Measurements from ENCODE around the gene SLFN5.
"Not testable (repeated sequence)": the region's sequence is repeated elsewhere in the genome, so short reads cannot be mapped to it uniquely, and the experiment has no call there.

Gene SLFN5

DNA sequence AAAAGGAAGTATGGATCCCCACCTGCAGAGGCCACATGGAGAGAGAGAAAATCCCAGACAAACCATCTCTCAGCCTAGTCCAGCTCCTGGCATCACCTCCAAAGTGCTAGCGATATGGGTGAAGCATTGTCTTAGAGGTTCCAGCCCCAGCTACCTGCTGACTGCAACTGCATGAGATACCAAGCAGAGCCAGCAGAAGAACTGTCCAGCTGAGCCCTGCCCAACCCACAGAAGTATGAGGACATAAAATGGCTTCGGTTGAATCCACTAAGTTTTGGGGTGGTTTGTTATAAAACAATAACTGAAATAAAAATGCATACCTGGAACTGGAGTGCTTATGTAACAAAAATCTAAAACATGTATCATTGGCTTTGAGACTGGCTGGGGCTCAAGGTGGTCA, 20.4 kb upstream of the SLFN5 start:
- peaks cover 5% of the 10 kb centered on the region for H3K9me3 ChIP-seq (ENCODE audit: control insufficient read depth, low read length)

DNA sequence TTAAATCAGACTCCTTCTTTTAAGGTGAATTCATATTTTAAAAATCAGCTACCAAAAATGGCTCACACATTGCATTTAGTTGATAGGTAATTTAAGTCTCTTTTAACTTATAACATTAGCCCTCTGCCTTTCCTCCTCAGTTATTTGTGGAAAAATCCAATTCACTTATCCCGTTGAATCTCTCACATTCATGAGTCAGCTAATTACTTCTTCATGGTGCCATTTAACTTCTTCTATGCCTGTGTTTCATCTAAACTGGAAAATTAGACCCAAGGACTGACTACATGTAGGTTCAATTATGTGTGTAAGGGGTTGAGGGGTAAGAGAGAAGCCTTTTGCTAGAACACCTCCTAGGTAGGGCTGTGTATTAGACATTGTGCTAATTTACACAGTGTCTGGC, 18.4 kb upstream of the SLFN5 start:
- Histone ChIP-seq H3K9me3 (ENCODE audit: control insufficient read depth, low read length) (peaks cover 5% of the 10 kb centered on the region), H3K4me3 (ENCODE audit: low read length) (no peak overlapping the region), H3K9ac (ENCODE audit: low read length) (no peak overlapping the region), H3K36me3 (ENCODE audit: control insufficient read depth, insufficient read depth, low read length, severe bottlenecking) (no peaks in the 10 kb centered on the region), H3K4me1 (ENCODE audit: control insufficient read depth, insufficient read depth, low read length) (no peaks in the 10 kb centered on the region), H3K27me3 (replicated peaks; ENCODE audit: control insufficient read depth, insufficient read depth, low read length) (no peaks in the 10 kb centered on the region)
- no peak for DNase-seq (ENCODE audit: low read depth)

More for the DNA sequence above, 20.4 kb upstream of the SLFN5 start:
- H3K4me3 ChIP-seq (ENCODE audit: low read length): no peak overlapping the region
- no peaks in the 10 kb centered on the region for H3K4me1 ChIP-seq (ENCODE audit: control insufficient read depth, insufficient read depth, low read length)
- no peak overlapping the region for H3K9ac ChIP-seq (ENCODE audit: low read length)
- H3K27me3 ChIP-seq (replicated peaks; ENCODE audit: control insufficient read depth, insufficient read depth, low read length): no peaks in the 10 kb centered on the region
- DNase-seq (ENCODE audit: low read depth): no peak
- H3K36me3 ChIP-seq (ENCODE audit: control insufficient read depth, insufficient read depth, low read length, severe bottlenecking): no peaks in the 10 kb centered on the region

DNA sequence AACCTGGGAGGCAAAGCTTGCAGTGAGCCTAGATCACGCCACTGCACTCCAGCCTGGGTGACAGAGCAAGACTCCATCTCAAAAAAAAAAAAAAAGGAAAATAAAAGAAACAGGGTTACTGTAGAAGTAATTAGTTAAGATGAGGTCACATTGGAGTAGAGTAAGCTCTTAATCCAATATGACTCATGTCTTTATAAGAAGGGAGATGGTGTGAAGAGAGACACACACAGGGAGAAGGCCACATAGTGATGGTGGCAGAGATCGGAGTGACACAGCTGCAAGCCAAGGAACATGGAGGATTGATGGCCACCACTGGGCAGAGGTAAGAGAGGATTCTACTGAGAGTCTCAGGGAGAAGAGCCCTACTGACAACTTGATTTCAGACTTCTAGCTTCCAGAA, 15.3 kb upstream of the SLFN5 start:
- no peak overlapping the region for H3K4me3 ChIP-seq (ENCODE audit: low read length)
- no peaks in the 10 kb centered on the region for H3K36me3 ChIP-seq (ENCODE audit: control insufficient read depth, insufficient read depth, low read length, severe bottlenecking)
- no peak for DNase-seq (ENCODE audit: low read depth)
- no peak overlapping the region for H3K9ac ChIP-seq (ENCODE audit: low read length)
- no peaks in the 10 kb centered on the region for H3K27me3 ChIP-seq (replicated peaks; ENCODE audit: control insufficient read depth, insufficient read depth, low read length)
- peaks cover 2% of the 10 kb centered on the region for H3K9me3 ChIP-seq (ENCODE audit: control insufficient read depth, low read length)
- H3K4me1 ChIP-seq (ENCODE audit: control insufficient read depth, insufficient read depth, low read length): no peaks in the 10 kb centered on the region

DNA sequence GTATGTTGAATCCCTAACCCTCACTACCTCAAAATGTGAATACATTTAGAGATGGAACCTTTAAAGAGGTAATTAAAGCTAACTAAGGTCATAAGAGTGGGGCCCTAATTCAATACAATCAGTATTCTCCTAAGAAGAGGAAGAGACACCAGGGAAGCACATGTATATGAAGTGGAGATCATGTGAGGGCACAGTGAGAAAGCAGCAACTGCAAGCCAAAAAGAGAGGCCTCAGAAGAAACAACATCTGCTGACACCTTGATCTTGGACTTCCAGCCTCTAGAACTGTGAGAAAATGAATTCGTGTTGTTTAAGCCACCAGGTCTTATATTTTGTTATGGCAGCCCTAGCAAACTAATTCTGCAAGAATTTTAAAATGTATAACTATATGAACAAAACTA, 13.2 kb upstream of the SLFN5 start:
- no peak overlapping the region for H3K4me3 ChIP-seq (ENCODE audit: low read length)
- H3K27me3 ChIP-seq (replicated peaks; ENCODE audit: control insufficient read depth, insufficient read depth, low read length): no peaks in the 10 kb centered on the region
- H3K9me3 ChIP-seq (ENCODE audit: control insufficient read depth, low read length): no peaks in the 10 kb centered on the region
- no peaks in the 10 kb centered on the region for H3K4me1 ChIP-seq (ENCODE audit: control insufficient read depth, insufficient read depth, low read length)
- H3K36me3 ChIP-seq (ENCODE audit: control insufficient read depth, insufficient read depth, low read length, severe bottlenecking): no peaks in the 10 kb centered on the region
- no peak overlapping the region for H3K9ac ChIP-seq (ENCODE audit: low read length)
- DNase-seq (ENCODE audit: low read depth): no peak

DNA sequence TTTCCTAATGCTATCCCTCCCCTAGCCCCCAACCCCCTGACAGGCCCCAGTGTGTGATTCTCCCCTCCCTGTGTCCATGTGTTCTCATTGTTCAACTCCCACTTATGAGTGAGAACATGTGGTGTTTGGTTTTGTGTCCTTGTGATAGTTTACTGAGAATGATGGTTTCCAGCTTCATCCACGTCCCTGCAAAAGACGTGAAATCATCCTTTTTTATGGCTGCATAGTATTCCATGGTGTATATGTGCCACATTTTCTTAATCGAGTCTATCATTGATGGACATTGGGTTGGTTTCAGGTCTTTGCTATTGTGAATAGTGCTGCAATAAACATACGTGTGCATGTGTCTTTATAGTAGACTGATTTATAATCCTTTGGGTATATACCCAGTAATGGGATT, 8.6 kb upstream of the SLFN5 start:
- not testable (repeated sequence) for H3K9ac ChIP-seq (ENCODE audit: low read length); H3K4me1 ChIP-seq (ENCODE audit: control insufficient read depth, insufficient read depth, low read length); H3K4me3 ChIP-seq (ENCODE audit: low read length); H3K36me3 ChIP-seq (ENCODE audit: control insufficient read depth, insufficient read depth, low read length, severe bottlenecking); H3K27me3 ChIP-seq (replicated peaks; ENCODE audit: control insufficient read depth, insufficient read depth, low read length); H3K9me3 ChIP-seq (ENCODE audit: control insufficient read depth, low read length); DNase-seq (ENCODE audit: low read depth)

DNA sequence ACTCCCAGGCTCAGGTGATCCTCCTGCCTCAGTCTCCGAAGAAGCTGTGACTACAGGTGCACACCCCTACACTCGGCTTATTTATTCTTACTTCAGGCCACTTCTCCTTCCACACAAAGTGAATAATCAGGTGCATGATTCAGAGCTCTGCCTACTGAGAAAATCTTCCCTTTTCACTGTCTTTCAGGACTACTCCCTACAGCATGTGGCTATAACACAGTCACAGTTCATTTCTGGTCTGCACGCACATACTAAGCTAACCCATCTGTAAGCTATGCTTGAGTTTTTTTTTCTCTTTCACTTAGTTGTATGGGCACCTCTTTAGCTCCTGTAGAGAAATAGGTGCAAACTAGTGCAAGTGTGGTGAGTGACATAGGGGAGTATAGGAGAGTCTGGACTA, 7.6 kb upstream of the SLFN5 start:
- H3K4me1 ChIP-seq (ENCODE audit: control insufficient read depth, insufficient read depth, low read length): peaks cover 8% of the 10 kb centered on the region
- no peaks in the 10 kb centered on the region for H3K27me3 ChIP-seq (replicated peaks; ENCODE audit: control insufficient read depth, insufficient read depth, low read length)

DNA sequence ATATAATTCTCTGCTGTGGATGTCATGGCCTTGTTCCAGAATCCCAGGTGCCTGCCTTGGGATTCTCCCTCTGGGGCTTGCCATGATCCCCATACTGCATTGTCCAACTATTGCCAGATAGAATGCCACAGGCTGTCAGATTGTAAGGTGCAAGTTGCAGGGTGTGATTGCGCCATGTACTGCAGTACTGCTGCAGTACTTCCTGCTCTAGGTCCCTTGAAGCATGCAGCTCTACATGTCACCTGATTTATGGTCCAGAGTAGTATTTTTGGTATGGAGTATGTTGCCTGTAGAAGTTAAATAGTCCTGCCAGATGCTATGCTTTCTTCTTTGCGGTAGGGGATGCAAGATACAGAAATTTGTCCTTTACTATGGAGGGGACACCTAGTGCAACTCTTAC, 7.0 kb upstream of the SLFN5 start:
- DNase-seq (ENCODE audit: low read depth): no peak
- Histone ChIP-seq H3K9ac (ENCODE audit: low read length) (no peak overlapping the region), H3K36me3 (ENCODE audit: control insufficient read depth, insufficient read depth, low read length, severe bottlenecking) (no peaks in the 10 kb centered on the region), H3K4me3 (ENCODE audit: low read length) (no peak overlapping the region), H3K27me3 (replicated peaks; ENCODE audit: control insufficient read depth, insufficient read depth, low read length) (no peaks in the 10 kb centered on the region), H3K9me3 (ENCODE audit: control insufficient read depth, low read length) (no peaks in the 10 kb centered on the region), H3K4me1 (ENCODE audit: control insufficient read depth, insufficient read depth, low read length) (peaks cover 8% of the 10 kb centered on the region)

More for the DNA sequence above, 7.6 kb upstream of the SLFN5 start:
- Histone ChIP-seq H3K9ac (ENCODE audit: low read length) (no peak overlapping the region), H3K4me3 (ENCODE audit: low read length) (no peak overlapping the region), H3K9me3 (ENCODE audit: control insufficient read depth, low read length) (no peaks in the 10 kb centered on the region), H3K36me3 (ENCODE audit: control insufficient read depth, insufficient read depth, low read length, severe bottlenecking) (no peaks in the 10 kb centered on the region)
- DNase-seq (ENCODE audit: low read depth): no peak

DNA sequence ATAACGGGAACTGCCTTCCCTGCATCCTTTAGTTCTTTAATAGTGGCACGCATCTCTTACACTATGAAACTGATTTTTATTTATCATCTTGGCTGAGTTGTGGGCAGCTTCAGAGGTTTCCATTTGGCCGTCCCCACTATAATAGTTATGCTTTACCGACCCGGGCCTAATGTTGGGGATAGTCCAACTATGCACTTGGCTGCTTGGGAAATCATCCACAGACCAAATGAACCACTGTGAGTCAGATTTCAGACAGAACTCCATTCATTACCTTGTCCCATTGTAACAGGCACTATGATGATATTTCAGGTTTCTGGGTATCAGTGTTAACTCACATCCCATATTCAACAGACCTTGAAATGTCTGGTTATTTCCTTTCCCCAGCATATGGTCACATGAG, 6.1 kb upstream of the SLFN5 start:
- peaks cover 13% of the 10 kb centered on the region for H3K4me1 ChIP-seq (ENCODE audit: control insufficient read depth, insufficient read depth, low read length)
- no peak overlapping the region for H3K4me3 ChIP-seq (ENCODE audit: low read length)
- no peak overlapping the region for H3K9ac ChIP-seq (ENCODE audit: low read length)
- H3K27me3 ChIP-seq (replicated peaks; ENCODE audit: control insufficient read depth, insufficient read depth, low read length): no peaks in the 10 kb centered on the region
- no peaks in the 10 kb centered on the region for H3K36me3 ChIP-seq (ENCODE audit: control insufficient read depth, insufficient read depth, low read length, severe bottlenecking)
- H3K9me3 ChIP-seq (ENCODE audit: control insufficient read depth, low read length): no peaks in the 10 kb centered on the region
- DNase-seq (ENCODE audit: low read depth): no peak

DNA sequence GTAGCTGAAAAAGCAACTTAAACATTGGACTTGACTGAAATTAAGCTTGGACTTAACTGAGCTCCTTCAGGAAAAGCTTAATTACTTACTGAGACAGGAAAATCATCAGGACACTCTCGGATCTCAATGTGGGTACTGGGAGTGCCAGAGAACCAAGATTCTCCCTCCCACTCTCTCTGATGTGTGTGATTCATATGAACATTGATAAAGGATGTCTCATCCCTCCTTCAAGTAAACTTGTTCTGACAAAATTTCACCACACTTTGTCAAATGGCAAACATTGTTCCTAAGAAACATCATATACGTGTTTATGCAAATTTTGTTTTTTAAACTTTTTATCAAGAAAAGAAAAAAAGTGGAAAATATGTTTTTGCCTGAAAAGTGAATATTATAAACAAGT, 4.1 kb upstream of the SLFN5 start:
- H3K4me3 ChIP-seq (ENCODE audit: low read length): no peak overlapping the region
- no peak overlapping the region for H3K9ac ChIP-seq (ENCODE audit: low read length)
- peak; percentile 43 for DNase-seq (ENCODE audit: low read depth)
- peaks cover 18% of the 10 kb centered on the region for H3K4me1 ChIP-seq (ENCODE audit: control insufficient read depth, insufficient read depth, low read length)
- no peaks in the 10 kb centered on the region for H3K36me3 ChIP-seq (ENCODE audit: control insufficient read depth, insufficient read depth, low read length, severe bottlenecking)
- H3K27me3 ChIP-seq (replicated peaks; ENCODE audit: control insufficient read depth, insufficient read depth, low read length): no peaks in the 10 kb centered on the region
- H3K9me3 ChIP-seq (ENCODE audit: control insufficient read depth, low read length): no peaks in the 10 kb centered on the region

DNA sequence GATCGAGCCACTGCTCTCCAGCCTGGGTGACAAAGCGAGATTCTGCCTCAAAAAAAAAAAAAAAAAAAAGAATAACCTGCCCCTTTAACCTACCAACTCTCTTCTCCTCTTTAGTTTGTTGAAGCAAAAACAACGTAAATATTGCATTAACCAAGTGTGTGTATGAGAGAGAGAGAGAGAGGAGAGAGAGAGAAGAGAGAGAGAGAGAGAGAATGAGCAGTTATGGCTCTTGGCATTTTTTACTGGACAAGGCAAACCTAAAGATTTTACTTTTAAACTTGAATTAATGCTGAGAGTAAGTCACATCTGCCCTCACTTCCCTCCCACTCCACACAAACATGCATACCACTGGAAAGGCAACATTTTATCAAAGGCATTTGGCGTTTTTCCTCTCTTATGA, 3.0 kb upstream of the SLFN5 start:
- no peaks in the 10 kb centered on the region for H3K36me3 ChIP-seq (ENCODE audit: control insufficient read depth, insufficient read depth, low read length, severe bottlenecking)
- no peak overlapping the region for H3K4me3 ChIP-seq (ENCODE audit: low read length)
- DNase-seq (ENCODE audit: low read depth): no peak
- H3K4me1 ChIP-seq (ENCODE audit: control insufficient read depth, insufficient read depth, low read length): peaks cover 19% of the 10 kb centered on the region
- no peak overlapping the region for H3K9ac ChIP-seq (ENCODE audit: low read length)
- no peaks in the 10 kb centered on the region for H3K9me3 ChIP-seq (ENCODE audit: control insufficient read depth, low read length)
- H3K27me3 ChIP-seq (replicated peaks; ENCODE audit: control insufficient read depth, insufficient read depth, low read length): no peaks in the 10 kb centered on the region

DNA sequence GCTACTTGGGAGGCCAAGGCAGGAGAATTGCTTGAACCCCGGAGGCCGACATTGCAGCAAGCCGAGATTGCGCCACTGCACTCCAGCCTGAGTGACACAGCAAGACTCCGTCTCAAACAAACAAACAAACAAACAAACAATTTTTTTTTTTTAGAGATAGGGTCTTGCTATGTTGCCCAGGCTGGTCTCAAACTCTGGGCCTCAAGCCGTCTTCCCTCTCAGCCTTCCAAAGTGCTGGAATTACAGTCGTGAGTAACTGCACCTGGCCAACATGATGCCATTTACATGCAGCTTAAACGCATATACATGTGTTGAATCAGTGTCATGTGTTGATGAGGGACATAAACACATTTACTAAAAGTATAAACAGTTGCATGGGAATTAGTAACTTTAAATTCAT, 2.0 kb upstream of the SLFN5 start:
- Histone ChIP-seq H3K9ac (ENCODE audit: low read length) (no peak overlapping the region), H3K36me3 (ENCODE audit: control insufficient read depth, insufficient read depth, low read length, severe bottlenecking) (no peaks in the 10 kb centered on the region), H3K4me3 (ENCODE audit: low read length) (no peak overlapping the region), H3K4me1 (ENCODE audit: control insufficient read depth, insufficient read depth, low read length) (peaks cover 29% of the 10 kb centered on the region), H3K9me3 (ENCODE audit: control insufficient read depth, low read length) (no peaks in the 10 kb centered on the region), H3K27me3 (replicated peaks; ENCODE audit: control insufficient read depth, insufficient read depth, low read length) (no peaks in the 10 kb centered on the region)
- DNase-seq (ENCODE audit: low read depth): no peak

DNA sequence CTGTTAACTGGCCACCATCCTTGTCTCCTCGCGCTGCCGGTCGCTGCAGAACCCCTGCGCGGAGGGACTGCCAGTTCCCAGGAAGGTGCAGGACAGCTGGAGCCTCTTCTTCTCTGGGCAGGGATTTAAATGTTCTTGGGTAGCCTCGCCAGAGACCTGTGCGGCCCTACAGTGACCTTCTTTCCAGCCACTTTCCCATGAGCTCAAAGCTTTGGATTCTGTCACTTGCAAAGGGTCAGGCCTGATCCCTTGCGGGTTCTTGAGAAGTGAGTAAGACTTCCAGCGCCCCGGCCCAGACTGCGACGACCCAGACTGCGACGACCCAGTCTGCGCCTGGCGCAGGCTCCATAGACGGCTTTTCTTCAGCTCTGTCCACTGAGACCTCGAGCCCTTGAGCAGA, 1.4 kb upstream of the SLFN5 start:
- DNase-seq (ENCODE audit: low read depth): no peak

More for the DNA sequence above, 1.4 kb upstream of the SLFN5 start:
- no peaks in the 10 kb centered on the region for H3K36me3 ChIP-seq (ENCODE audit: control insufficient read depth, insufficient read depth, low read length, severe bottlenecking)
- H3K4me1 ChIP-seq (ENCODE audit: control insufficient read depth, insufficient read depth, low read length): peaks cover 31% of the 10 kb centered on the region
- H3K9ac ChIP-seq (ENCODE audit: low read length): peak overlapping the region; percentile 96
- no peaks in the 10 kb centered on the region for H3K27me3 ChIP-seq (replicated peaks; ENCODE audit: control insufficient read depth, insufficient read depth, low read length)
- H3K9me3 ChIP-seq (ENCODE audit: control insufficient read depth, low read length): no peaks in the 10 kb centered on the region
- peak overlapping the region; percentile 96 for H3K4me3 ChIP-seq (ENCODE audit: low read length)

All from adipocyte (in vitro differentiated cells).